ENCODE measurements around the gene DIAPH2.

DIAPH2 gene

DNA sequence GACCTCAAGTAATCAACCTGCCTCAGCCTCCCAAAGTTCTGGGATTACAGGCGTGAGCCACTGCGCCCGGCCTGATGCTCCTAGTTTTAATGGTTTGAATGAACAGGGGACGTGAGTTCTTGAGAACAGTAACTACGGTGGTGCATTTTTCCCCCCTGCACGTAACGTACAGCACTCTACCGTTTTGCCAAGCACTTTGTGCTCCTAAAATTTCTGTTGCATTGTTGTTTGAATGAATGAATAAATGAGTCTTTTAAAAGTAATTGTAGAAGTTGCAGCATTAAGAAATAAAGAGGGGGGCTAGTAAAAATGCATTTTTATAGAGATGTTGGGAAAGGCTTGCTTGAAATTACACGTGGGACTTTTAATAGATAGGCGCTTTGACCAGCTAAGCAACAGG, 199.0 kb downstream of the DIAPH2 start, which contains the start of gene RPA4:
TSS of gene RPA4 (plus strand) at position 301 of the 400 bp plus-strand sequence. CDS start 403 bp downstream, outside the sequence.
- H3K9me2 ChIP-seq (replicated peaks; ENCODE audit: insufficient read depth, low read length), result no peaks in the 10 kb centered on the region
- H2AFZ ChIP-seq (ENCODE audit: low read length), result no peak within 1 kb of the TSS
- no peak within 1 kb of the TSS for H3K4me3 ChIP-seq (ENCODE audit: low read length)
- DNase-seq, result no peak
- TF ChIP-seq, protein P1, sequence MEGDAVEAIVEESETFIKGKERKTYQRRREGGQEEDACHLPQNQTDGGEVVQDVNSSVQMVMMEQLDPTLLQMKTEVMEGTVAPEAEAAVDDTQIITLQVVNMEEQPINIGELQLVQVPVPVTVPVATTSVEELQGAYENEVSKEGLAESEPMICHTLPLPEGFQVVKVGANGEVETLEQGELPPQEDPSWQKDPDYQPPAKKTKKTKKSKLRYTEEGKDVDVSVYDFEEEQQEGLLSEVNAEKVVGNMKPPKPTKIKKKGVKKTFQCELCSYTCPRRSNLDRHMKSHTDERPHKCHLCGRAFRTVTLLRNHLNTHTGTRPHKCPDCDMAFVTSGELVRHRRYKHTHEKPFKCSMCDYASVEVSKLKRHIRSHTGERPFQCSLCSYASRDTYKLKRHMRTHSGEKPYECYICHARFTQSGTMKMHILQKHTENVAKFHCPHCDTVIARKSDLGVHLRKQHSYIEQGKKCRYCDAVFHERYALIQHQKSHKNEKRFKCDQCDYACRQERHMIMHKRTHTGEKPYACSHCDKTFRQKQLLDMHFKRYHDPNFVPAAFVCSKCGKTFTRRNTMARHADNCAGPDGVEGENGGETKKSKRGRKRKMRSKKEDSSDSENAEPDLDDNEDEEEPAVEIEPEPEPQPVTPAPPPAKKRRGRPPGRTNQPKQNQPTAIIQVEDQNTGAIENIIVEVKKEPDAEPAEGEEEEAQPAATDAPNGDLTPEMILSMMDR (IDR thresholded peaks at IDR 0.05; ENCODE audit: low read length), result no peak
- TF ChIP-seq EZH2 (optimal IDR thresholded peaks at IDR 0.05; ENCODE audit: low read depth, low read length) (no peak), EZH2phosphoT487 (IDR thresholded peaks at IDR 0.05; ENCODE audit: low read length) (no peak)
- no peak within 1 kb of the TSS for H3K4me2 ChIP-seq (ENCODE audit: low read depth, low read length)
- H3K27me3 ChIP-seq (replicated peaks; ENCODE audit: insufficient read depth, low read length), result no peaks in the 10 kb centered on the region
- no peaks in the 10 kb centered on the region for H3K79me2 ChIP-seq (ENCODE audit: low read length)
- no peak within 1 kb of the TSS for H3K9ac ChIP-seq (ENCODE audit: low read length)
- H3K4me1 ChIP-seq (ENCODE audit: low read length), result no peaks in the 10 kb centered on the region
- H3F3A ChIP-seq (ENCODE audit: insufficient read depth, low read length), result no peaks in the 10 kb centered on the region
- H3K36me3 ChIP-seq (replicated peaks; ENCODE audit: insufficient read depth, low read length), result no peaks in the 10 kb centered on the region
- no peak within 1 kb of the TSS for H3K27ac ChIP-seq (ENCODE audit: low read length)
- no peaks in the 10 kb centered on the region for H4K20me1 ChIP-seq (ENCODE audit: insufficient read depth, low read length)
- H3K9me3 ChIP-seq (replicated peaks; ENCODE audit: insufficient read depth, low read length), result no peaks in the 10 kb centered on the region

DNA sequence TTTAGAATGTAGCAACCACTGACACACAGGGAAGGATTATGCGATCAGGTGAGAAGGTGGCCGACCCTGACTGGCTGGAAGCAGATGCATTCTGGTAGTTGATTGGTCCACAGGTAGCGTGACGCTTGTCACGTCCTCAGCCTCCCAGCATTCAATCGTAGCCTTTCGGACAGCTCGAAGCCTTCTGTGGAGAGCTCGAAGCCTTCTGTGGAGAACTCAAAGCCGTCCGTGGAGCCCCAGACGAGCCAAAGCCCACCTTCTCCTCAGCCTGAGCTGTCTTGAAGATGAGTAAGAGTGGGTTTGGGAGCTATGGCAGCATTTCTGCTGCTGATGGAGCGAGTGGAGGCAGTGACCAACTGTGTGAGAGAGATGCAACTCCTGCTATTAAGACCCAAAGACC, 199.4 kb downstream of the DIAPH2 start:
- no peak overlapping the region for H3K4me3 ChIP-seq (ENCODE audit: low read length)
- no peaks in the 10 kb centered on the region for H3F3A ChIP-seq (ENCODE audit: insufficient read depth, low read length)
- H3K4me1 ChIP-seq (ENCODE audit: low read length), result no peaks in the 10 kb centered on the region
- H3K9me2 ChIP-seq (replicated peaks; ENCODE audit: insufficient read depth, low read length), result no peaks in the 10 kb centered on the region
- H3K36me3 ChIP-seq (replicated peaks; ENCODE audit: insufficient read depth, low read length), result no peaks in the 10 kb centered on the region
- TF ChIP-seq, protein P1 (IDR thresholded peaks at IDR 0.05; ENCODE audit: low read length), result no peak
- TF ChIP-seq EZH2phosphoT487 (IDR thresholded peaks at IDR 0.05; ENCODE audit: low read length) (no peak), EZH2 (optimal IDR thresholded peaks at IDR 0.05; ENCODE audit: low read depth, low read length) (no peak)
- no peaks in the 10 kb centered on the region for H3K79me2 ChIP-seq (ENCODE audit: low read length)
- H3K27ac ChIP-seq (ENCODE audit: low read length), result no peak overlapping the region
- H3K4me2 ChIP-seq (ENCODE audit: low read depth, low read length), result no peak overlapping the region
- H2AFZ ChIP-seq (ENCODE audit: low read length), result no peak overlapping the region
- no peaks in the 10 kb centered on the region for H3K27me3 ChIP-seq (replicated peaks; ENCODE audit: insufficient read depth, low read length)
- DNase-seq, result no peak
- no peaks in the 10 kb centered on the region for H4K20me1 ChIP-seq (ENCODE audit: insufficient read depth, low read length)
- no peaks in the 10 kb centered on the region for H3K9me3 ChIP-seq (replicated peaks; ENCODE audit: insufficient read depth, low read length)
- H3K9ac ChIP-seq (ENCODE audit: low read length), result no peak overlapping the region

DNA sequence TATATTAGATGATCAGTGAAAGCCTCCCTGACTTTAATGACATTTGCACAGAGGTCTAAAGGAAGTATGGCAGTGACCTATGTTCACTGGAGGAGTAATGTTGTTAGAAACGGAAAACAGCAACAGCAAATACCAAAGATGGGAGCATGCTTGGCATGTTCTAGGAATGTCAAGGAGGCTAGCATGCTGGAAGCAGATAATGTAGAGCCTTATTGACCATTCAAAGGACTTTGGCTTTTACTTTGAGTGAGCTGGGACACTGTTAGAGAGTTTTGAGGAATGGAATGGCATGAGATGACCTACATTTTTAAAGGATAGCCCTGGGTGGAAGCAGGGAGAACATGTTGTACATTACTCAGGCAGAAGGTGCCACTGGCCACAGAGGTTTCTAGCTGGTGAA, 205.1 kb downstream of the DIAPH2 start:
- H3K36me3 ChIP-seq (replicated peaks; ENCODE audit: insufficient read depth, low read length), result no peaks in the 10 kb centered on the region
- no peaks in the 10 kb centered on the region for H3K27me3 ChIP-seq (replicated peaks; ENCODE audit: insufficient read depth, low read length)
- no peak overlapping the region for H3K27ac ChIP-seq (ENCODE audit: low read length)
- H4K20me1 ChIP-seq (ENCODE audit: insufficient read depth, low read length), result no peaks in the 10 kb centered on the region
- H2AFZ ChIP-seq (ENCODE audit: low read length), result no peak overlapping the region
- TF ChIP-seq, protein P1 (IDR thresholded peaks at IDR 0.05; ENCODE audit: low read length), result no peak
- TF ChIP-seq EZH2 (optimal IDR thresholded peaks at IDR 0.05; ENCODE audit: low read depth, low read length), result no peak
- TF ChIP-seq EZH2phosphoT487 (IDR thresholded peaks at IDR 0.05; ENCODE audit: low read length), result no peak
- no peaks in the 10 kb centered on the region for H3K9me3 ChIP-seq (replicated peaks; ENCODE audit: insufficient read depth, low read length)
- no peak overlapping the region for H3K4me2 ChIP-seq (ENCODE audit: low read depth, low read length)
- no peaks in the 10 kb centered on the region for H3K79me2 ChIP-seq (ENCODE audit: low read length)
- no peak for DNase-seq
- no peaks in the 10 kb centered on the region for H3K9me2 ChIP-seq (replicated peaks; ENCODE audit: insufficient read depth, low read length)
- H3F3A ChIP-seq (ENCODE audit: insufficient read depth, low read length), result no peaks in the 10 kb centered on the region
- H3K4me3 ChIP-seq (ENCODE audit: low read length), result no peak overlapping the region
- H3K4me1 ChIP-seq (ENCODE audit: low read length), result no peaks in the 10 kb centered on the region
- H3K9ac ChIP-seq (ENCODE audit: low read length), result no peak overlapping the region
